K562 (cell line): ENCODE data around the gene NEDD4L. TPM values are rescaled to one million over a fixed set of nuclear protein-coding genes. Genes with fewer than 3 reads are reported as not detected.

Experiments
- ATAC-seq: fragments of 200-7000 bp; cut with Tn5 transposase; 3 replicates; pipeline ENCODE4 v1.9.1; 2020; ENCODE audit warnings: moderate library complexity
- BruUV-seq: library from RNA; stranded (reverse); fragments of 400-500 nt; replicated peaks from 2 replicates; lab custom pipeline; 2021; lab: Mats Ljungman, UMichigan
- CTCF ChIA-PET: fragments of 300-600 bp; formaldehyde crosslinking; extraction: SDS; loops from one replicate; lab custom pipeline; 2021; ENCODE audit warnings: low intra/inter-chr PET ratio; lab: Yijun Ruan, JAX
- POLR2A ChIA-PET: fragments of 300-600, 350-650 bp; sonication (Branson Sonifier 250); formaldehyde crosslinking; extraction: SDS; loops from one replicate; lab custom pipeline; 2021; ENCODE audit warnings: antibody characterized with exemption, inconsistent platforms; lab: Yijun Ruan, JAX
- DNase-seq, 4 experiments: peaks; one replicate each; pipeline versions ENCODE4 v3.0.0 to v3.0.0-alpha.2; 2011 to 2018; ENCODE audit warnings: low spot score in 3 of 4, mixed read lengths in 3 of 4; ENCODE audit errors: extremely low read depth in 1 of 4
- FAIRE-seq: peaks from 2 replicates; lab custom pipeline; 2011; peaks lifted over from hg19 to GRCh38; lab: Jason Lieb, UNC
- H2AFZ ChIP-seq: 2 replicates; pipeline ENCODE4 v1.6.0; 2011; ENCODE audit warnings: low read depth, low read length, control low read depth, inconsistent platforms
- H3K27ac ChIP-seq: fragments of 200-600 bp; 3 replicates; pipeline ENCODE4 v1.8.0; 2011; ENCODE audit warnings: low read depth, mild to moderate bottlenecking, control low read depth, inconsistent platforms, low read length, moderate library complexity, mixed read lengths; ENCODE audit errors: extremely low read depth
- H3K27me3 ChIP-seq, 2 experiments: fragments of 300-600 bp in 1 of 2; 2 replicates in 1 of 2; 3 replicates in 1 of 2; pipeline versions ENCODE4 v1.6.0 to v1.8.0; 2011; ENCODE audit warnings: inconsistent platforms in 2 of 2, low read length in 2 of 2, mild to moderate bottlenecking in 1 of 2, mixed read lengths in 1 of 2, moderate library complexity in 1 of 2; ENCODE audit not compliant: control insufficient read depth in 2 of 2, insufficient read depth in 2 of 2
- H3K36me3 ChIP-seq: fragments of 300-600 bp; 3 replicates; pipeline ENCODE4 v1.8.0; 2011; ENCODE audit warnings: mild to moderate bottlenecking, low read length, inconsistent platforms; ENCODE audit not compliant: control insufficient read depth, insufficient read depth
- H3K4me1 ChIP-seq, 2 experiments: fragments of 200-600 bp in 1 of 2; replicated peaks in 1 of 2; 2 replicates in 1 of 2; 3 replicates in 1 of 2; pipeline versions ENCODE4 v1.5.1 to v1.8.0; 2011; ENCODE audit warnings: inconsistent platforms in 2 of 2, low read length in 2 of 2, mild to moderate bottlenecking in 1 of 2, mixed read lengths in 1 of 2, moderate library complexity in 1 of 2; ENCODE audit not compliant: control insufficient read depth in 2 of 2, insufficient read depth in 2 of 2
- H3K4me2 ChIP-seq: 2 replicates; pipeline ENCODE4 v1.6.1; 2011; ENCODE audit warnings: low read length, control low read depth, inconsistent platforms, mixed read lengths; ENCODE audit not compliant: insufficient read depth
- H3K4me3 ChIP-seq: fragments of 200-600 bp; sonication (generic), shearing (Covaris generic); 2 replicates; pipeline ENCODE4 v1.5.1; 2016; ENCODE audit warnings: control low read depth, inconsistent platforms
- H3K79me2 ChIP-seq: fragments of 200-600 bp; 3 replicates; pipeline ENCODE4 v1.8.0; 2011; ENCODE audit warnings: low read length, inconsistent platforms; ENCODE audit not compliant: control insufficient read depth, insufficient read depth
- H3K9ac ChIP-seq, 2 experiments: 2 replicates each; pipeline versions ENCODE4 v1.6.0 to v1.6.1; 2011; ENCODE audit warnings: low read depth in 2 of 2, low read length in 2 of 2, control low read depth in 1 of 2, inconsistent platforms in 1 of 2, mild to moderate bottlenecking in 1 of 2, mixed read lengths in 1 of 2; ENCODE audit not compliant: insufficient read depth in 1 of 2
- H3K9me1 ChIP-seq: one replicate; pipeline ENCODE4 v1.6.0; 2011; ENCODE audit warnings: inconsistent platforms, mild to moderate bottlenecking, low read length, moderate library complexity; ENCODE audit not compliant: control insufficient read depth, insufficient read depth
- H3K9me3 ChIP-seq: replicated peaks from 2 replicates; pipeline ENCODE4 v1.5.1; 2011; ENCODE audit warnings: low read depth, low read length, inconsistent platforms; ENCODE audit not compliant: control insufficient read depth, insufficient read depth
- H4K20me1 ChIP-seq: replicated peaks from 2 replicates; pipeline ENCODE4 v1.6.1; 2011; ENCODE audit warnings: low read length, inconsistent platforms, mixed read lengths; ENCODE audit not compliant: control insufficient read depth, insufficient read depth
- CCNT2 ChIP-seq: IDR thresholded peaks from 2 replicates; pipeline ENCODE4 v1.6.1; 2011; ENCODE audit warnings: borderline replicate concordance, low read depth, mild to moderate bottlenecking, moderate library complexity, mixed read lengths, low read length; ENCODE audit not compliant: insufficient read length; ENCODE audit errors: extremely low read depth
- ERF ChIP-seq: fragments of 450-650 bp; formaldehyde crosslinking; IDR thresholded peaks from 2 replicates; pipeline ENCODE4 v1.4.0; 2020; ENCODE audit warnings: mild to moderate bottlenecking, mixed read lengths
- FOXJ3 ChIP-seq: sonication (generic); formaldehyde crosslinking; IDR thresholded peaks from 2 replicates; pipeline ENCODE4 v1.4.0; 2020; ENCODE audit warnings: mild to moderate bottlenecking, missing genetic modification reagents
- MCM2 ChIP-seq: fragments of 450-650 bp; IDR thresholded peaks from 2 replicates; pipeline ENCODE4 v1.6.1; 2017; ENCODE audit warnings: low read depth, mild to moderate bottlenecking
- NFYB ChIP-seq: IDR thresholded peaks from 2 replicates; pipeline ENCODE4 v1.6.1; 2011; ENCODE audit warnings: mild to moderate bottlenecking, moderate library complexity; ENCODE audit not compliant: insufficient read length; ENCODE audit errors: extremely low read depth
- RBFOX2 ChIP-seq: fragments of 200-400 bp; formaldehyde crosslinking; IDR thresholded peaks from 2 replicates; pipeline ENCODE4 v1.6.1; 2017; ENCODE audit warnings: low read depth, mild to moderate bottlenecking, low read length, moderate library complexity
- ZSCAN29 ChIP-seq: fragments of 450-650 bp; IDR thresholded peaks from 2 replicates; pipeline ENCODE4 v1.6.1; 2017
- WGBS: fragments of 100-300 bp; shearing (Covaris generic); methylation state at CpG from one replicate; pipeline ENCODE4 v1.1.6; 2016; ENCODE audit warnings: low coverage, mixed read lengths; ENCODE audit not compliant: insufficient coverage; ENCODE audit errors: missing lambda C conversion rate; 5-methylcytosine and 5-hydroxymethylcytosine counted together
- in situ Hi-C: fragments of 300-500 bp; cut with MboI; formaldehyde crosslinking; loops from 4 replicates; pipeline ENCODE4 v1.15.0; 2018; ENCODE audit warnings: inconsistent platforms, mixed read lengths
- intact Hi-C: fragments of 100-400 bp; cut with micrococcal nuclease; formaldehyde crosslinking; loops from 2 replicates; pipeline ENCODE4 v1.14.2; 2022
- polyA plus RNA-seq, 8 experiments: library from polyadenylated mRNA; depleted of rRNA in 4 of 8; stranded (reverse) in 5 of 8; unstranded in 3 of 8; fragments of >200 nt; fragmentation: Nextera tagmentation in 2 of 8; fragmentation: Illumina TruSeq in 1 of 8; extraction: Ambion mirVana in 2 of 8; extraction: Trizol in 1 of 8; gene quantifications; 2 replicates each; pipeline versions ENCODE4 v1.2.1 to v1.2.3, GENCODE V29; 2011 to 2014; ENCODE audit warnings: inconsistent platforms in 1 of 8, missing spikeins in 1 of 8
- total RNA-seq, 7 experiments: library from RNA; depleted of rRNA in 6 of 7; stranded (reverse); fragments of >200 nt in 6 of 7; fragmentation: Illumina TruSeq in 2 of 7; extraction: Trizol in 2 of 7; gene quantifications; 2 replicates each; pipeline versions ENCODE4 v1.2.1 to v1.2.3, GENCODE V29; 2011 to 2021; ENCODE audit warnings: low replicate concordance in 1 of 7
- TF ChIP-seq, protein P1 (sequence below): sonication (generic); formaldehyde crosslinking; IDR thresholded peaks from 2 replicates; pipeline ENCODE4 v1.8.0; 2022; ENCODE audit warnings: mild to moderate bottlenecking, missing genetic modification reagents, borderline replicate concordance

The NEDD4L gene
- total and polyA plus RNA-seq, 9 of the 15 experiments (the other 6 are each of a cell fraction or from before 2014, with no cell fraction given) = 8.1 to 33.4 (median 19.9) TPM

DNA sequence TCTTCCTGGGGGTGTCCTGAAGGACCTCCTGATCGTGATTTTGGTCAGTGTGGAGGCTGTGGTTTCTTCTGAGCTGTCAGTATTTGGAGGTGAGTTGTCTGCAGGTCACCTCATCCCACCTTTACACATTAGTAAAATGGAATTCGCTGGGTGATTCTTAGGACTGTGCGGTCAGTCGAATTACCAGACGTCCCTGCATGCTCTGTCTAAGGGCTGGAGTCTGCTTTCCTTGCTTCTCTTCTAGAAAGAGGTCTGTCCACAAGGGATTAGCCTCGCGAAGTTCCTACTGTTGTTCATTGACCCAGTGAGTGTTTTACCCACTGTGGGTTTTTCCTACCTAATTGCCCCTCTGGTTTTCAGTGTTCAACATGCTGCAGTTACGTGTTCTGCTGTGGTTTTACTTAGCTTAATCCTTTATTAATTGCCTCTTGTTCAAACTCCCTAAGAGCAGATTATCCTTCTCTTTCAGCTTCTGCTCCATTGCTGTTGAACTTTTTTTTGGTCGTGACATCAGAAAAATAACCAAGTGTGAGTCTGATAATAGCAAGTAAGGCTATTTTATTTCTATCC, 183.4 kb downstream of the NEDD4L start:
- Histone ChIP-seq H3K27ac (no peak overlapping the region), H3K36me3 (peaks cover 3% of the 10 kb centered on the region; the same call in 1 of the 3 replicates), H3K9me3 (no peaks in the 10 kb centered on the region), H3K9ac (no peak overlapping the region), H3K9me1 (no peaks in the 10 kb centered on the region), H2AFZ (no peak overlapping the region), H3K79me2 (peaks cover 39% of the 10 kb centered on the region), H3K4me2 (no peak overlapping the region), H3K27me3 (no peaks in the 10 kb centered on the region), H3K4me1 (peaks cover 6 to 16% of the 10 kb centered on the region in 2 experiments; a peak in 4 of 5 replicates), H4K20me1 (no peaks in the 10 kb centered on the region; the same call in 1 of the 2 replicates), H3K4me3 (no peak overlapping the region)
- TF ChIP-seq, protein P1, sequence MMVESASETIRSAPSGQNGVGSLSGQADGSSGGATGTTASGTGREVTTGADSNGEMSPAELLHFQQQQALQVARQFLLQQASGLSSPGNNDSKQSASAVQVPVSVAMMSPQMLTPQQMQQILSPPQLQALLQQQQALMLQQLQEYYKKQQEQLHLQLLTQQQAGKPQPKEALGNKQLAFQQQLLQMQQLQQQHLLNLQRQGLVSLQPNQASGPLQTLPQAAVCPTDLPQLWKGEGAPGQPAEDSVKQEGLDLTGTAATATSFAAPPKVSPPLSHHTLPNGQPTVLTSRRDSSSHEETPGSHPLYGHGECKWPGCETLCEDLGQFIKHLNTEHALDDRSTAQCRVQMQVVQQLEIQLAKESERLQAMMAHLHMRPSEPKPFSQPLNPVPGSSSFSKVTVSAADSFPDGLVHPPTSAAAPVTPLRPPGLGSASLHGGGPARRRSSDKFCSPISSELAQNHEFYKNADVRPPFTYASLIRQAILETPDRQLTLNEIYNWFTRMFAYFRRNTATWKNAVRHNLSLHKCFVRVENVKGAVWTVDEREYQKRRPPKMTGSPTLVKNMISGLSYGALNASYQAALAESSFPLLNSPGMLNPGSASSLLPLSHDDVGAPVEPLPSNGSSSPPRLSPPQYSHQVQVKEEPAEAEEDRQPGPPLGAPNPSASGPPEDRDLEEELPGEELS (CRISPR knock-in tag) = no peak
- TF ChIP-seq MCM2 (no peak), CCNT2 (no peak), ZSCAN29 (no peak), NFYB (no peak), RBFOX2 (no peak), ERF (CRISPR knock-in tag) (no peak), FOXJ3 (no peak)
- CTCF ChIA-PET = no interaction called here
- no peak for DNase-seq
- intact Hi-C loops (no loop called here), in situ Hi-C loops (no loop called here)
- no TSS peak for BruUV-seq
- POLR2A ChIA-PET = no interaction called here
- ATAC-seq = no peak
- WGBS = 66% methylated on average over 5 of the region's 9 CpGs
- no peak for FAIRE-seq
